ENCODE data around the gene HOXA9.

The HOXA9 gene

DNA sequence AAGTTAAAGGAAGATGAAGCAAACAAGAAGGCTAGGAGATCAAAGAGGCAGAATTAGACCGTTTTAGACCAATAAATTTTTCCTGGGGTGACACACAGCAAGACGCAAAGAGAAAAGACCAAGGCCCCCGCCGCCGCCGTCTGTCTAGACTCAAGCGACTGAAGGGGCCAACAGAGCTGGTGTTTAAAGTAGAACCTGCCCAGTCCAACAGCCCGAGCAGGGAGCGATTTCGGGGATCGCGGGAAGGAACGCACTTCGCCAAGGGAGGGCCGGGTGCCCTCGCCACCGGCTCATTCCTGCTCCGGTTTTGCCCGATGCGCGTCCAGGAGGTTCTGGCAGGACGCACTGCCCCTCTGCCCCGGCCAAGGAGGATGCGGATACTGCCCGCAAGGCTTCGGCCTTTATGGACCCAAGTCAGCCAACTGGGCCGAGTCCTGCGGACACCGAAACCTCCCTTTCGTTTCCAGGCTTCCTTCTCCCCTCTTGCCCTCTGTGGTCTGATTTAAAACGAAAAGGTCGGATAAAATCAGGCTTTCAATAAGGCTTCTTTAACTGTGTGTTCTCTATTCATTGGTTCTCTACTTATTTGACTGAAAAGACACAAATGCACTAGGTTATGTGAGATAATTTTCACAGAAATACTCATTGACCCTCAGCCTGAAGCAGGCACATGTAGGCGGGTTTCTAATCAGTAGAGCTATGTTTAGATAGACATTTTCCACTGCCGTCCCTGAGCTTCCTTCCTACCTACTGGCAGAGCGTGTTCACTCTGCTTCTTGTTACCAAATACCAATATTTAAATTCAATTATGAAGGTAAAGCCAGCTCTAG, 6.7 kb downstream of the HOXA9 start:
- H3K9me2 ChIP-seq (replicated peaks; ENCODE audit: insufficient read depth, low read length) = no peaks in the 10 kb centered on the region

DNA sequence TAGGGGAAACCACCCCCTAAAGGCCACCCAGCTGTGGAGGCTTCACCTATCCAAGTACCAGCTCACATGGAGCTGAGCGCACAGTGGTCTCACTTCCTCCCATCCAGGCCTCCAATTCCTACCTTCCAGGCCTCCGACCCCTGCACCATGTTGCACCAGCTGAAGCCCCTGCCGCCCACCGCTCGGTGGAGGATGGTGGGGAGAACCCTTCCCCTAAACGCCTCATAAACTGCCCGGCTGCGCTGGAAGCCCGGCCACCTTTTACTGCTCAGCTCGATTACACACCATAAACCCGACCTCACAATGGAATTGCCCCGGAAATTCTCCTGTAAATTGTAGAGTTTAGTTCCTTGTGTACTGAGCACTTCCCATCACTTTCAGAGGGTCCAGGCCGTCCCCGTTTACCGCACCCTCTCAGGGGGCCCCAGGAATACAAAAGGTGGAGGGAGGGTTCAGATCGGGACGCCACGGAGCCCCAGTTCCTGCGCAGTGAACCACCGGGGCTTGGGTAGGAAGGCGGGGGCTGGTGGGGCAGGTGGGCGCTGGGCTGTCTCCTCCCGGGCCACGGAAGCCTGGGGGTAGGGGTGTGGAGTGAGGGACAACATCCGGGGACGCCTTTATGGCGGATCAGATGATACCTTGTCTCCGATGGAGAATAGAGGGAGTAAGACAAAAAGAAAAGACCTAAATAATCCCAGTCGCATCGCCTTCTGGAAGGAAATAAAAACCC, 7.5 kb downstream of the HOXA9 start:
- Histone ChIP-seq H2AFZ (ENCODE audit: low read length) (no peak overlapping the region), H4K20me1 (ENCODE audit: insufficient read depth, low read length) (no peaks in the 10 kb centered on the region), H3K27me3 (replicated peaks; ENCODE audit: insufficient read depth, low read length) (peaks cover 91% of the 10 kb centered on the region), H3K9me3 (replicated peaks; ENCODE audit: insufficient read depth, low read length) (no peaks in the 10 kb centered on the region), H3K4me2 (ENCODE audit: low read depth, low read length) (no peak overlapping the region), H3K9me2 (replicated peaks; ENCODE audit: insufficient read depth, low read length) (no peaks in the 10 kb centered on the region), H3F3A (ENCODE audit: insufficient read depth, low read length) (no peaks in the 10 kb centered on the region), H3K36me3 (replicated peaks; ENCODE audit: insufficient read depth, low read length) (no peaks in the 10 kb centered on the region), H3K9ac (ENCODE audit: low read length) (no peak overlapping the region), H3K27ac (ENCODE audit: low read length) (no peak overlapping the region), H3K79me2 (ENCODE audit: low read length) (no peaks in the 10 kb centered on the region), H3K4me1 (ENCODE audit: low read length) (peaks cover 4% of the 10 kb centered on the region; the same call in 1 of the 2 replicates), H3K4me3 (ENCODE audit: low read length) (no peak overlapping the region)
- TF ChIP-seq EZH2phosphoT487 (IDR thresholded peaks at IDR 0.05; ENCODE audit: low read length) (no peak), EZH2 (optimal IDR thresholded peaks at IDR 0.05; ENCODE audit: low read depth, low read length) (no peak)
- no peak for DNase-seq

More for the DNA sequence above, 6.7 kb downstream of the HOXA9 start:
- no peak for TF ChIP-seq EZH2phosphoT487 (IDR thresholded peaks at IDR 0.05; ENCODE audit: low read length)
- TF ChIP-seq, protein P1, sequence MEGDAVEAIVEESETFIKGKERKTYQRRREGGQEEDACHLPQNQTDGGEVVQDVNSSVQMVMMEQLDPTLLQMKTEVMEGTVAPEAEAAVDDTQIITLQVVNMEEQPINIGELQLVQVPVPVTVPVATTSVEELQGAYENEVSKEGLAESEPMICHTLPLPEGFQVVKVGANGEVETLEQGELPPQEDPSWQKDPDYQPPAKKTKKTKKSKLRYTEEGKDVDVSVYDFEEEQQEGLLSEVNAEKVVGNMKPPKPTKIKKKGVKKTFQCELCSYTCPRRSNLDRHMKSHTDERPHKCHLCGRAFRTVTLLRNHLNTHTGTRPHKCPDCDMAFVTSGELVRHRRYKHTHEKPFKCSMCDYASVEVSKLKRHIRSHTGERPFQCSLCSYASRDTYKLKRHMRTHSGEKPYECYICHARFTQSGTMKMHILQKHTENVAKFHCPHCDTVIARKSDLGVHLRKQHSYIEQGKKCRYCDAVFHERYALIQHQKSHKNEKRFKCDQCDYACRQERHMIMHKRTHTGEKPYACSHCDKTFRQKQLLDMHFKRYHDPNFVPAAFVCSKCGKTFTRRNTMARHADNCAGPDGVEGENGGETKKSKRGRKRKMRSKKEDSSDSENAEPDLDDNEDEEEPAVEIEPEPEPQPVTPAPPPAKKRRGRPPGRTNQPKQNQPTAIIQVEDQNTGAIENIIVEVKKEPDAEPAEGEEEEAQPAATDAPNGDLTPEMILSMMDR (IDR thresholded peaks at IDR 0.05; ENCODE audit: low read length) = no peak
- no peak for TF ChIP-seq EZH2 (optimal IDR thresholded peaks at IDR 0.05; ENCODE audit: low read depth, low read length)
- Histone ChIP-seq H2AFZ (ENCODE audit: low read length) (no peak overlapping the region), H3F3A (ENCODE audit: insufficient read depth, low read length) (no peaks in the 10 kb centered on the region), H3K9ac (ENCODE audit: low read length) (no peak overlapping the region), H3K9me3 (replicated peaks; ENCODE audit: insufficient read depth, low read length) (no peaks in the 10 kb centered on the region), H3K4me3 (ENCODE audit: low read length) (no peak overlapping the region), H3K79me2 (ENCODE audit: low read length) (no peaks in the 10 kb centered on the region), H3K36me3 (replicated peaks; ENCODE audit: insufficient read depth, low read length) (no peaks in the 10 kb centered on the region), H3K4me1 (ENCODE audit: low read length) (peaks cover 4% of the 10 kb centered on the region; the same call in 1 of the 2 replicates), H3K27me3 (replicated peaks; ENCODE audit: insufficient read depth, low read length) (peaks cover 91% of the 10 kb centered on the region), H3K4me2 (ENCODE audit: low read depth, low read length) (no peak overlapping the region), H4K20me1 (ENCODE audit: insufficient read depth, low read length) (no peaks in the 10 kb centered on the region), H3K27ac (ENCODE audit: low read length) (no peak overlapping the region)
- DNase-seq = no peak

DNA sequence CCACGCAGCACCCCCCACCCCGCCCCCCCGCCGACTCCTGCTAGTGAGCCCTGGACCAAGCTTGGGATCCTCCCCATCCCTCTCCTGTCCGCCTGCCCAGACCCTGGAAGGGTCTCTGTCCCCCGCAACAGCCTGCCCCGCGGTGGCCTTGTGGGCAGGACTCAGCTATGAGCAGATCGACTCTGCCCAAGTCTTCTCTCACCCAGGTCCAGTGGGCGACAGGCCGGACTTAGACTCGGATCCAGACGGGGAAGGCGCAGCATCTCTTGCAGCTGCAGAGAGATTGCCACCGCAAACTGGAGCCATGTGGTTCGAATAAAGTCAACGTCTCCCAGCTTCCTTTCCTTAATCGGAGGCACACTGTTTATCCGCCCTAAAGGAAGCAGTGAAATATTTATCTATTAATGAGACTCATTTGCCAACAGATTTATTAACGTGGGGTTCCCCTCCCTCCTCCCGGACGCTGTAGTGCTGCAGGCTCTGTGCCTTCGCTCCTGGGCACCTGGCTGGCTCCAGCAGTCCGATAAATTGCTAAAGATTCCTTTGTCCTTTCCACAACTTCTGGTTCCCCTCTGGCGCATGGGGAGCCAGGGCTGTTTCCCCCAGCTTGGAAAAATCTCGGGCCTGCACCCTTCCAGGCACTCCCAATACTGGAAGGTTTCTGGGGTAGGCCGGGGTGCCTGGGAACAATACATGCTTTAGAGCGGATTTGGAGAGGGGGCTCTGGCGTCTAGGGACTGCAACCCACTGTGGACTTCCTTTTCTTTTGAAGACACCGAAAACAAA, 8.2 kb downstream of the HOXA9 start:
- Histone ChIP-seq H3K79me2 (ENCODE audit: low read length) (no peaks in the 10 kb centered on the region), H3K4me1 (ENCODE audit: low read length) (peaks cover 4% of the 10 kb centered on the region; the same call in 1 of the 2 replicates), H3K9me3 (replicated peaks; ENCODE audit: insufficient read depth, low read length) (no peaks in the 10 kb centered on the region), H3K27ac (ENCODE audit: low read length) (no peak overlapping the region), H3K4me3 (ENCODE audit: low read length) (no peak overlapping the region), H2AFZ (ENCODE audit: low read length) (no peak overlapping the region), H3K9ac (ENCODE audit: low read length) (no peak overlapping the region), H3F3A (ENCODE audit: insufficient read depth, low read length) (no peaks in the 10 kb centered on the region), H3K27me3 (replicated peaks; ENCODE audit: insufficient read depth, low read length) (peaks cover 91% of the 10 kb centered on the region), H4K20me1 (ENCODE audit: insufficient read depth, low read length) (no peaks in the 10 kb centered on the region), H3K9me2 (replicated peaks; ENCODE audit: insufficient read depth, low read length) (no peaks in the 10 kb centered on the region), H3K4me2 (ENCODE audit: low read depth, low read length) (no peak overlapping the region), H3K36me3 (replicated peaks; ENCODE audit: insufficient read depth, low read length) (no peaks in the 10 kb centered on the region)
- DNase-seq = no peak
- TF ChIP-seq EZH2phosphoT487 (IDR thresholded peaks at IDR 0.05; ENCODE audit: low read length) (no peak), EZH2 (optimal IDR thresholded peaks at IDR 0.05; ENCODE audit: low read depth, low read length) (no peak)
- TF ChIP-seq, protein P1 (IDR thresholded peaks at IDR 0.05; ENCODE audit: low read length) = no peak

Data from MM.1S (cell line).